Measurements from ENCODE around the gene CFTR. TPM values are rescaled to one million over a fixed set of nuclear protein-coding genes. Genes with fewer than 3 reads are reported as not detected.

The CFTR gene
- total RNA-seq, 1 donor from 2014 or later, result 10.3 TPM

- Histone ChIP-seq H3K27me3 (ENCODE audit: control insufficient read depth, insufficient read depth, low read length) (no peaks in the 10 kb centered on the region), H3K4me3 (ENCODE audit: low read depth, low read length) (no peak overlapping the region), H3K36me3 (ENCODE audit: control insufficient read depth, insufficient read depth, low read length) (no peaks in the 10 kb centered on the region)
- no peak for DNase-seq (ENCODE audit: low read depth)
- TF ChIP-seq, protein P1, sequence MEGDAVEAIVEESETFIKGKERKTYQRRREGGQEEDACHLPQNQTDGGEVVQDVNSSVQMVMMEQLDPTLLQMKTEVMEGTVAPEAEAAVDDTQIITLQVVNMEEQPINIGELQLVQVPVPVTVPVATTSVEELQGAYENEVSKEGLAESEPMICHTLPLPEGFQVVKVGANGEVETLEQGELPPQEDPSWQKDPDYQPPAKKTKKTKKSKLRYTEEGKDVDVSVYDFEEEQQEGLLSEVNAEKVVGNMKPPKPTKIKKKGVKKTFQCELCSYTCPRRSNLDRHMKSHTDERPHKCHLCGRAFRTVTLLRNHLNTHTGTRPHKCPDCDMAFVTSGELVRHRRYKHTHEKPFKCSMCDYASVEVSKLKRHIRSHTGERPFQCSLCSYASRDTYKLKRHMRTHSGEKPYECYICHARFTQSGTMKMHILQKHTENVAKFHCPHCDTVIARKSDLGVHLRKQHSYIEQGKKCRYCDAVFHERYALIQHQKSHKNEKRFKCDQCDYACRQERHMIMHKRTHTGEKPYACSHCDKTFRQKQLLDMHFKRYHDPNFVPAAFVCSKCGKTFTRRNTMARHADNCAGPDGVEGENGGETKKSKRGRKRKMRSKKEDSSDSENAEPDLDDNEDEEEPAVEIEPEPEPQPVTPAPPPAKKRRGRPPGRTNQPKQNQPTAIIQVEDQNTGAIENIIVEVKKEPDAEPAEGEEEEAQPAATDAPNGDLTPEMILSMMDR (IDR thresholded peaks at IDR 0.05; ENCODE audit: insufficient read depth, low read length, poor library complexity, severe bottlenecking), result no peak
These were observed 7.5 kb upstream of the CFTR start for GRCh38 chr7:117472335-117472734.

DNA sequence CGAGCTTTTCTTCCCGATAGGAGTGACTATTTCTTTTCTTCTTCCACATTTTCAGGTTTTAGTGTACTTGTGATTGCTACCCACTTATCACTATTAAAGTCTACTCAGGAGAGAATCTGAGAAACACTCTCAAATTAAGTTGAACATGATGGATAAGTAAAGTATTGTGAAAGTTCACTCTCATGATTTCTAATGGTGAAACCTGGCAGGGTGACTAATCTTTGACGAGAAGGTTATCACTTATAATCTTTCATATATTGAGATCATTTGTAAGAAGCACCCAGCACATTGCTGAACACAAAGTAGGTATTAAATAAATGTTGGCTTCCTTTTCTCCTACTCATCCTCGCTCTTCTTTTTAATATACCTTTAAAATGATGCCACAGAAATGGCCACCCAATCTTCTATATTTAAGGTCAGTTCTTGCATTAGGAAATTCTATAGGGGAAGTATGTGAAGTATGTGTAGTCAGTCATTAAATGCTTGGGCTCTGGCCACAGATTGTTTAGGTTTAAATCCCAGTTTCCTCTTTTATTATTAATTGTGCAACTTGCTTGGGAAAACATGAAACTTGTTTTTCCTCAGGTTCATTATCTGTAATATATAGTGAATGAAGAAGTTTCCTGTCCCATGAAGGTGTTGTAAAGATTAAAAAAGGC, 3.1 kb upstream of the CFTR start:
- Histone ChIP-seq H3K4me3 (ENCODE audit: low read depth, low read length) (no peak overlapping the region), H3K36me3 (ENCODE audit: control insufficient read depth, insufficient read depth, low read length) (no peaks in the 10 kb centered on the region), H3K27me3 (ENCODE audit: control insufficient read depth, insufficient read depth, low read length) (no peaks in the 10 kb centered on the region)
- TF ChIP-seq, protein P1 (IDR thresholded peaks at IDR 0.05; ENCODE audit: insufficient read depth, low read length, poor library complexity, severe bottlenecking), result no peak
- DNase-seq (ENCODE audit: low read depth), result no peak

GRCh38 chr7:117478836-117479224, 995 bp upstream of the CFTR start:
- Histone ChIP-seq H3K4me3 (ENCODE audit: low read depth, low read length) (peak overlapping the region; percentile 42), H3K27me3 (ENCODE audit: control insufficient read depth, insufficient read depth, low read length) (no peaks in the 10 kb centered on the region), H3K36me3 (ENCODE audit: control insufficient read depth, insufficient read depth, low read length) (no peaks in the 10 kb centered on the region)
- TF ChIP-seq, protein P1 (IDR thresholded peaks at IDR 0.05; ENCODE audit: insufficient read depth, low read length, poor library complexity, severe bottlenecking), result no peak
- no peak for DNase-seq (ENCODE audit: low read depth)

- no peak for DNase-seq (ENCODE audit: low read depth)
- Histone ChIP-seq H3K36me3 (ENCODE audit: control insufficient read depth, insufficient read depth, low read length) (no peaks in the 10 kb centered on the region), H3K27me3 (ENCODE audit: control insufficient read depth, insufficient read depth, low read length) (no peaks in the 10 kb centered on the region), H3K4me3 (ENCODE audit: low read depth, low read length) (peak overlapping the region; percentile 42)
- TF ChIP-seq, protein P1 (IDR thresholded peaks at IDR 0.05; ENCODE audit: insufficient read depth, low read length, poor library complexity, severe bottlenecking), result no peak
These were observed 184 bp downstream of the CFTR start for GRCh38 chr7:117480055-117480362.

DNA sequence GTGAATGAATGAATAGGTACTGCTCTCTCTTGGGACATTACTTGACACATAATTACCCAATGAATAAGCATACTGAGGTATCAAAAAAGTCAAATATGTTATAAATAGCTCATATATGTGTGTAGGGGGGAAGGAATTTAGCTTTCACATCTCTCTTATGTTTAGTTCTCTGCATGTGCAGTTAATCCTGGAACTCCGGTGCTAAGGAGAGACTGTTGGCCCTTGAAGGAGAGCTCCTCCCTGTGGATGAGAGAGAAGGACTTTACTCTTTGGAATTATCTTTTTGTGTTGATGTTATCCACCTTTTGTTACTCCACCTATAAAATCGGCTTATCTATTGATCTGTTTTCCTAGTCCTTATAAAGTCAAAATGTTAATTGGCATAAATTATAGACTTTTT, 1.2 kb downstream of the CFTR start:
- TF ChIP-seq, protein P1 (IDR thresholded peaks at IDR 0.05; ENCODE audit: insufficient read depth, low read length, poor library complexity, severe bottlenecking), result no peak
- H3K36me3 ChIP-seq (ENCODE audit: control insufficient read depth, insufficient read depth, low read length), result no peaks in the 10 kb centered on the region
- H3K4me3 ChIP-seq (ENCODE audit: low read depth, low read length), result no peak overlapping the region
- DNase-seq (ENCODE audit: low read depth), result no peak
- no peaks in the 10 kb centered on the region for H3K27me3 ChIP-seq (ENCODE audit: control insufficient read depth, insufficient read depth, low read length)

- no peak for DNase-seq (ENCODE audit: low read depth)
- no peaks in the 10 kb centered on the region for H3K36me3 ChIP-seq (ENCODE audit: control insufficient read depth, insufficient read depth, low read length)
- TF ChIP-seq, protein P1 (IDR thresholded peaks at IDR 0.05; ENCODE audit: insufficient read depth, low read length, poor library complexity, severe bottlenecking), result no peak
- H3K27me3 ChIP-seq (ENCODE audit: control insufficient read depth, insufficient read depth, low read length), result no peaks in the 10 kb centered on the region
- no peak overlapping the region for H3K4me3 ChIP-seq (ENCODE audit: low read depth, low read length)
These were observed 5.3 kb downstream of the CFTR start for GRCh38 chr7:117485118-117485620.
